ENCODE data around the gene MYOT.

- TF ChIP-seq CTCF (IDR thresholded peaks at IDR 0.05) (no peak), POLR2A (IDR thresholded peaks at IDR 0.05) (no peak)
These were observed 39.5 kb upstream of the MYOT start for GRCh38 chr5:137828180-137828579.
